ENCODE data around the gene SNCAIP. TPM values are rescaled to one million over a fixed set of nuclear protein-coding genes. Genes with fewer than 3 reads are reported as not detected.

The SNCAIP gene
- total and polyA plus RNA-seq, 2 donors (not counting 1 experiment from before 2014, with no cell fraction given): 1.3 to 4.1 TPM

- Histone ChIP-seq H3K9ac (ENCODE audit: insufficient read depth, low read length) (no peak overlapping the region), H3K79me2 (ENCODE audit: control insufficient read depth, insufficient read depth, low read length) (no peaks in the 10 kb centered on the region), H3K4me1 (ENCODE audit: control insufficient read depth, extremely low read depth, insufficient read depth, low read length) (no peaks in the 10 kb centered on the region), H3K27me3 (ENCODE audit: control insufficient read depth, insufficient read depth, low read length) (no peaks in the 10 kb centered on the region), H4K20me1 (ENCODE audit: control insufficient read depth, extremely low read depth, insufficient read depth, low read length) (no peaks in the 10 kb centered on the region), H3K36me3 (ENCODE audit: control insufficient read depth, insufficient read depth, low read length) (no peaks in the 10 kb centered on the region), H3K9me3 (ENCODE audit: control insufficient read depth, insufficient read depth, low read depth, low read length) (no peaks in the 10 kb centered on the region), H3K4me2 (ENCODE audit: extremely low read depth, insufficient read depth, low read length) (no peak overlapping the region), H2AFZ (ENCODE audit: low read length) (no peak overlapping the region), H3K4me3 (replicated peaks in 1 of 4; ENCODE audit: control extremely low read depth in 1 of 4, insufficient read depth in 1 of 4, low read depth in 3 of 4, low read length in 4 of 4) (no peak overlapping the region), H3K27ac (ENCODE audit: insufficient read depth, low read length) (no peak overlapping the region)
- DNase-seq (ENCODE audit: low read depth in 2 of 2): no peak
- TF ChIP-seq CTCF (conservative IDR thresholded peaks at IDR 0.05 in 1 of 2, IDR thresholded peaks at IDR 0.05 in 1 of 2; ENCODE audit: low read depth in 1 of 2, low read length in 2 of 2) (no peak), EZH2 (IDR thresholded peaks at IDR 0.05; ENCODE audit: low read length, missing control alignments) (no peak)
These were observed 86.0 kb downstream of the SNCAIP start for GRCh38 chr5:122398016-122398415.

- no peaks in the 10 kb centered on the region for H3K9me3 ChIP-seq (ENCODE audit: control insufficient read depth, insufficient read depth, low read depth, low read length)
- no peak for DNase-seq (ENCODE audit: low read depth in 2 of 2)
- H3K4me2 ChIP-seq (ENCODE audit: extremely low read depth, insufficient read depth, low read length): no peak overlapping the region
- H3K79me2 ChIP-seq (ENCODE audit: control insufficient read depth, insufficient read depth, low read length): no peaks in the 10 kb centered on the region
- H3K27me3 ChIP-seq (ENCODE audit: control insufficient read depth, insufficient read depth, low read length): no peaks in the 10 kb centered on the region
- no peak overlapping the region for H2AFZ ChIP-seq (ENCODE audit: low read length)
- no peaks in the 10 kb centered on the region for H4K20me1 ChIP-seq (ENCODE audit: control insufficient read depth, extremely low read depth, insufficient read depth, low read length)
- H3K4me1 ChIP-seq (ENCODE audit: control insufficient read depth, extremely low read depth, insufficient read depth, low read length): no peaks in the 10 kb centered on the region
- H3K4me3 ChIP-seq (replicated peaks in 1 of 4; ENCODE audit: control extremely low read depth in 1 of 4, insufficient read depth in 1 of 4, low read depth in 3 of 4, low read length in 4 of 4): no peak overlapping the region
- no peak overlapping the region for H3K27ac ChIP-seq (ENCODE audit: insufficient read depth, low read length)
- no peaks in the 10 kb centered on the region for H3K36me3 ChIP-seq (ENCODE audit: control insufficient read depth, insufficient read depth, low read length)
- no peak for TF ChIP-seq EZH2 (IDR thresholded peaks at IDR 0.05; ENCODE audit: low read length, missing control alignments)
- TF ChIP-seq CTCF (conservative IDR thresholded peaks at IDR 0.05 in 1 of 2, IDR thresholded peaks at IDR 0.05 in 1 of 2; ENCODE audit: low read depth in 1 of 2, low read length in 2 of 2): no peak
- no peak overlapping the region for H3K9ac ChIP-seq (ENCODE audit: insufficient read depth, low read length)
These were observed 88.3 kb downstream of the SNCAIP start for GRCh38 chr5:122400341-122400740.

- no peaks in the 10 kb centered on the region for H3K36me3 ChIP-seq (ENCODE audit: control insufficient read depth, insufficient read depth, low read length)
- H4K20me1 ChIP-seq (ENCODE audit: control insufficient read depth, extremely low read depth, insufficient read depth, low read length): no peaks in the 10 kb centered on the region
- H3K27me3 ChIP-seq (ENCODE audit: control insufficient read depth, insufficient read depth, low read length): no peaks in the 10 kb centered on the region
- H3K9ac ChIP-seq (ENCODE audit: insufficient read depth, low read length): no peak overlapping the region
- no peak overlapping the region for H3K27ac ChIP-seq (ENCODE audit: insufficient read depth, low read length)
- H3K9me3 ChIP-seq (ENCODE audit: control insufficient read depth, insufficient read depth, low read depth, low read length): no peaks in the 10 kb centered on the region
- no peak for TF ChIP-seq EZH2 (IDR thresholded peaks at IDR 0.05; ENCODE audit: low read length, missing control alignments)
- no peak for TF ChIP-seq CTCF (conservative IDR thresholded peaks at IDR 0.05 in 1 of 2, IDR thresholded peaks at IDR 0.05 in 1 of 2; ENCODE audit: low read depth in 1 of 2, low read length in 2 of 2)
- no peaks in the 10 kb centered on the region for H3K79me2 ChIP-seq (ENCODE audit: control insufficient read depth, insufficient read depth, low read length)
- no peak for DNase-seq (ENCODE audit: low read depth in 2 of 2)
- H2AFZ ChIP-seq (ENCODE audit: low read length): no peak overlapping the region
- H3K4me2 ChIP-seq (ENCODE audit: extremely low read depth, insufficient read depth, low read length): no peak overlapping the region
- no peak overlapping the region for H3K4me3 ChIP-seq (replicated peaks in 1 of 4; ENCODE audit: control extremely low read depth in 1 of 4, insufficient read depth in 1 of 4, low read depth in 3 of 4, low read length in 4 of 4)
- H3K4me1 ChIP-seq (ENCODE audit: control insufficient read depth, extremely low read depth, insufficient read depth, low read length): no peaks in the 10 kb centered on the region
These were observed 88.9 kb downstream of the SNCAIP start for GRCh38 chr5:122400938-122401337.

Measured in fibroblast of lung (primary cell).